IPS-NIHi7 (cell line): ENCODE measurements around the gene CCNQ.
A peak's percentile ranks its signal among the peaks of the same experiment; 100 is the strongest.

ENCODE experiments used
- DNase-seq: peaks from one replicate; pipeline ENCODE4 v3.0.0; 2012; ENCODE audit warnings: mixed read lengths; ENCODE audit errors: extremely low spot score

Gene CCNQ

GRCh38 chrX:153637121-153638040 lies 38.4 kb upstream of the CCNQ start:
- DNase-seq, result no peak

GRCh38 chrX:153636716-153637115 lies 37.8 kb upstream of the CCNQ start:
- no peak for DNase-seq

DNA sequence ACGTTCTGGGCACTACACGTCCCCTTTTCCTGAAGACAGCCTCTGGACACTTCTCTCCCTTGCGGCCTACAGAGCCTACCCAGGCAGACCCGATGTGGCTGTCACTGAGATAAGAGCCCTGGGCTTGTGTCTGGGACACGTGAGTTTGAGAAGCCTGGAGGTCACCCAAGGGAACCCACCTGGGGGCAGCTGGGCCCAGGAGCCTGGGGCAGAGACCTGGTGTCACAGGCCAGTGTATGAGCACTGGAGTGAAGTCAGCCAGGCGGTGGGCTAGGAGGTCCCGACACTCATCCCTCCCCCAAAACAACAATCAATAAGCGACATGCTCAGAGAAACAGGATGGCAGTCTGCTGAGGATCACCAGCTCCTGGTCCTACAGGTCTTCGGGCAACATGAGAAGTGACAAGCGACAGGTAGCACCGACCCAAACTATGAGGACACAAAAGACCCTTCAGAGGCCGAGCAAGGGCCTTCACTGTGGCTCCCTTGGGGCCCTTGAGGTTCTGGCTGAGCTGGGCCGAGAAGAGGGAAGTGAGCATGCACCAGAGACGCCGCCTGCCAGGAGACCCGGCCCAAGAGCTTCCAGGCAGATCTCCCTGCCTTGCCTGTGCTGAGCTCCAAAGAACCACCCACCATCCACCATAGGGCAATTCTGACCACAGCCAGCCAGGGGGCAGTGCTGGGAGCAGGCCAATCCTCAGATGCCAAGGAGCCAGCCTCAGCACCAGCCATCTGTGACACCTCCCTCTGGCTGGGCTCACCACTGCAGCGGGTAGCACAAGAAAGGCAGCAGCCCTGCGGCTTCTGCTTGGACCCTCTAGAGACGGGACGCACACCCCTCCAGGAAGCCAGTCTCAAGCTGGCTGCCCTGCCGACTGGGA lies 37.1 kb upstream of the CCNQ start:
- DNase-seq, result peak; percentile 73

- no peak for DNase-seq
These were observed 36.4 kb upstream of the CCNQ start for GRCh38 chrX:153635388-153635787.

DNA sequence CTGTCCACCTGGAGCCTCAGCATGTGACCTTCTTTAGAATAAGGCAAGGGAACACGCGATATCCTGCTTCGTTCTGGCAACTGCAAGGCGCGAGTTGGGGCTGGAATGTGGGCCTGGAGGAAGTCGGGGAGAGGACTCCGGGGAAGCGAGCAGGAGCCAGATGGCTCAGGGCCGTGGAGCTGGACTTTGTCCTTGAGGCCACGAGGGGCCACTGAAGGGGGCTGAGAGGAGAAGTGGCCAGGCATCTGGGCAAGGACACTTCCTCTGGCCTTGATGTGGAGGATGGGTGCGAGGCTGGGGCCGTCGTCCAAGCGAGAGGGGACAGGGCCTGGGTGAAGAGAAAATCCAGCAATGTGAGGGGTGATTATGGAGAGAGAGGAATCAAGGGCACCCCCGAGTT lies 35.9 kb upstream of the CCNQ start:
- no peak for DNase-seq

GRCh38 chrX:153634236-153634635 lies 35.3 kb upstream of the CCNQ start:
- DNase-seq, result no peak

- no peak for DNase-seq
These were observed 34.8 kb upstream of the CCNQ start for GRCh38 chrX:153633607-153634180.

DNA sequence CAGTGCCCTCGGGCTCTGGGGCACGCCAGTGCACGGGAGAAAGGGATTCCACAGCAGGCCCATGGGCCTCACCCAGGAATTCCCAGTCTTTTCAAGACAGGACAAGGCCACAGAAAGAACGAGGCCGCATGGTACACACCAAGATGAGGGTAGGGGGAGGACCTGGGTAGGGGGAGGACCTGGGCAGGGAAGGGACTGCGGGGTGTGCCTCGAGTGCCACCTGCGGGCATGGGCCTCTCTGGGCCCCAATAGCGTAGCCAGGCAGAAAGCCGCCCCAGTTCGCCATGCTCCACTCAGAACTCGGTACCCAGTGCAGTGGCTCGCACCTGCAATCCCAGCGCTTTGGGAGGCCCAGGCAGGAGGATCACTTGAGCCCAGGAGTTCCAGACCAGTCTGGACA lies 34.1 kb upstream of the CCNQ start:
- no peak for DNase-seq

- no peak for DNase-seq
These were observed 33.6 kb upstream of the CCNQ start for GRCh38 chrX:153632595-153632946.

GRCh38 chrX:153631907-153632594 lies 33.1 kb upstream of the CCNQ start:
- no peak for DNase-seq

GRCh38 chrX:153631346-153631745 lies 32.4 kb upstream of the CCNQ start:
- no peak for DNase-seq

DNA sequence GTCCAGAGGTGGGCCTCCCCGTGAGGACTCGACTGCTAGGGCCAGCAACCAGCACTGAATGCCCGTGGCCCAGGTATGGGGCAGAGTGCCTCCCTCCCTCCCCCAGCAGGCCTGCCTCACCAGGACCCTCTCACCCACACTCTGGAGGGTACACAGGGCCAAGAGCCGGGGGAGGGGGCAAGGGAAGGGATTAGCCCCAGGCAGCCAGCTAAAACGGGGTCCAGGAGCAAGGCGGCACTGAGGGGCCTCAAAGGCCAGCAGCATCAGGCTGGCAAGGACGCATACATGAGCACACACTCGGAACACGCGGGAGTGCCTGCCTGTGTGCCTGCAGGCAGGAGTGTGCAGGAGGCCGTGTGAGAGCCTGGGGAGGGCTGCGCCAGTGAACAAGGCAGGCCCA lies 29.7 kb upstream of the CCNQ start:
- DNase-seq, result no peak

DNA sequence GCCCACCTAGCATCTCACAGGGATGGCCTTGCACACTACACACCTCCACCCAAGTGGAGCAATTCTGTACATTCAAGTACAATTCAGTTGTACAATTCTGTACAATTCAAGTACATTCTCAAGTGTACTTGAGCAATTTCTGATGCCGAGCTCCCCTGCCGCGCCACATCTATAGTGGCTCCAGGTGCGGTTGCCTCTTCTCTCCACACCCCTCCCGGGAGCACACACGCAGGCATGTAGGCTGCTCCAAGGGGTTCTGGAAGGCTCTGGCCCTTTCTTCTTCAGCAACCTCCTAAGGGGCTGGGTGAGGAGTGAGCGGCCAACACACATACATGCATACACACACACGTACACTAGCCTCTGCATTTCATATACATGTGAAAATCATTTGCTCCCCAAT lies 29.2 kb upstream of the CCNQ start:
- no peak for DNase-seq

DNA sequence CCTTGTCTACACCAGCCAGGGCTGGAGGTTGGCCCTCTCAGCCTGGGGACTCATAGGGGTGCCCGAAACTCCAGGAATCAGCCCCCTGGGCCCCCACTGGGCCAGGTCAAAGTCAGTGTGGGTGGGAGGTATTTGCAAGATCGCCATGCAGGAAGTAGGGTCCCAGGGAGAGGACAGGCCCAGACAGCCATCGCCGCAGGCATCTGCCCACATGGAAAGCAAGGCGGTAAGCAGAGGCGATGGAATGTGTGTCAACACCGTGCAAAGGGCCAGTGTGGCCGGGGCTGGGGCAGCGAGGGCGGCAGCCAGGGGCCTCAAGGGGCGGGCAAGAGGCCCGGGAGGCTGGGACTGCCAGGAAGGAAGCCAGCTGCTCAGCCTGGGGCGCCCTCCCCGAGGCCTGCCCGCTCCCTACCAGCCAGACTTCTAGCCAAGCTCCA lies 28.8 kb upstream of the CCNQ start:
- DNase-seq, result no peak

DNA sequence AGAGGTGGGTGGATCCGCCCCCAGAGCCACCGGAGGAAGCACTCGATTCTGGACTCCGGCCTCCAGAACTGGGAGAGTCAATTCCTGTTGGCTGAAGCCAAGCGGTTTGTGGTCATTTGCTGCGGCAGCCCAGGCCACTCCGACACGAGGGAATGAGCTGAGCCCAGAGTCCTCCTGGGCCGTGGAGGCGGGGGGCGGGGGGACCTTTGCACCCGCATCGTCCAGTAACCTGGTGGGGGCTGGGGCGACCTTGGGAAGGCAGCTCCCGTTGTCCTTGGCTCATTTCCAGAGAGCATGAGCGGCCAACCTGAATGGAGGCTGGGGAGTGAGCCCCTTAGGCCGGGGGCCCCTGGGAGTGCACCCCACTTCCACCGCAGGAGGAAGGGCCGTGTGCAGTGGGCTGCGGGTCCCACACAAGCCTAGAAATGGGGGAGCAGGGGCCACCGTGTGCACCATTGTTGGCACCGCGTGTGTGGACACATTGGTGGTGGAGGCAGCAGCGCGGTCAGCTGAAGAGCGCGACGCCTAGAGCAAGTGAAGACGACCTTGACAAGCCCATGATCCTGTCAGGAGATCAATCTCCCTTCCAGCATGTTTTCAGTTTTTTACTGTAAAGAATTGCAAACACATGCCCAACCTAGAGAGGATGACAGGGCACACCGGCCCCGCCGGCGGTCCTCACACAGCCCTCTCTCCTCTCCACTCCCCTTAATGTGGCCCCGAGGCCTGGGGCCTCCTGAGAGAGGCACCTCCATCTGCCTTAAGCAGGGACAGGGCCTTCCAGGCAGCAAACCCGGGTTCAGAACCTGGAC lies 28.1 kb upstream of the CCNQ start:
- no peak for DNase-seq

GRCh38 chrX:153626025-153626633 lies 27.2 kb upstream of the CCNQ start:
- no peak for DNase-seq

GRCh38 chrX:153625271-153626024 lies 26.5 kb upstream of the CCNQ start:
- DNase-seq, result no peak

DNA sequence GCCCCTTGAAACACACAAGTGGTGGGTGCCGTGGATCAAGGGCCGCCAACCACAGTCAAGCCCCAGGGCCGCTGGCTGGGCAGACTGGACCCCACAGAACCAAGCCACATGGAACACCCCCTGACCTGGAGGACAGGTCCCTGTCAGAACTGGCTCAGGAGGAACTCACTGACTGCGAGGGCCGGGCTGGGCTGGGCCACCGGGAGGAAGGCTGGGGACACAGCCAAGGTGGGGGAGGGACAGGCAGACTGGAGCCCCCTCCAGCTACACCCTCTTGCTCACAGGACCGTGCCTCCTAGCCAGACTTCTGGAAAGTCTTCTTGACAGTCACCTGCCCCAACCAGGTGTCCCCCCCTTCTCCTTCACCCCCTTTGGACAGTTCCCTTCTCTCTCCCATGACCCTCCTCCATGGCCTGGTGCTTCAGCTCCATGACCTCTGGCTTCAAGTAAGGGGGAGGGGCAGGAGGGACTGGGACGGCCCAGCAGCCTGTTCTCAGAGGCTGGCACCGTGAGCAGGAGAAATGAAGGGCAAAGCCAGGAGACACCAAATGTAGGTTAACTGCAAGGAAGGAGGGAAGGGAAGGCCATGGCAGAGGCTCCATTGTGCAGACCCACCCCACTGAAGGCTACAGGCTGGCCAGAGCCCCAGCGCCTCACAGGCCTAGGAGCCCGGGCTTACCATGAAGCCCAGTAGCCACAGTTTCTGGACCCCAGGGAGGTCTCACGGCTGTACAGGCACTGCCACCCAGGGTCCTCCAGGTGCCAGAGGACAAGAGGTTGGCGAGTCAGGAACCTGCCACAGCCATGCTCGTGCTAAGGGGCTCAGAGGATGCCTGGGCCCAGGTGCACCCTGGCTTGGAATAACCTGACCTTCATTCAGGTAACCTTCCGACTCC lies 25.5 kb upstream of the CCNQ start:
- no peak for DNase-seq
